DMS 273 (cell line): ENCODE data around the gene TBX15.

Experiments used
- DNase-seq: peaks from one replicate; lab custom pipeline; 2025; ENCODE audit not compliant: unreplicated experiment; lab: John Stamatoyannopoulos, UW

Gene TBX15

GRCh38 chr1:118899340-118899739, 88.8 kb downstream of the TBX15 start:
- DNase-seq: no peak

GRCh38 chr1:118898712-118899111, 89.4 kb downstream of the TBX15 start:
- DNase-seq: no peak

- DNase-seq: no peak
These were observed 91.7 kb downstream of the TBX15 start for GRCh38 chr1:118896416-118896815.

GRCh38 chr1:118894836-118895235, 93.3 kb downstream of the TBX15 start:
- DNase-seq: no peak

- DNase-seq: peak; percentile 28
These were observed 97.2 kb downstream of the TBX15 start for GRCh38 chr1:118890851-118891384.

GRCh38 chr1:118884946-118885345, 103.2 kb downstream of the TBX15 start:
- DNase-seq: no peak

- no peak for DNase-seq
These were observed 106.4 kb downstream of the TBX15 start for GRCh38 chr1:118881751-118882150.

GRCh38 chr1:118878661-118879060, 109.5 kb downstream of the TBX15 start:
- DNase-seq: no peak

- no peak for DNase-seq
These were observed 110.3 kb downstream of the TBX15 start for GRCh38 chr1:118877668-118878396.

- DNase-seq: peak; percentile 32
These were observed 116.5 kb downstream of the TBX15 start for GRCh38 chr1:118871582-118872171.

GRCh38 chr1:118868387-118868786, 119.8 kb downstream of the TBX15 start:
- DNase-seq: no peak

- no peak for DNase-seq
These were observed 121.8 kb downstream of the TBX15 start for GRCh38 chr1:118866330-118866729.

- no peak for DNase-seq
These were observed 124.5 kb downstream of the TBX15 start for GRCh38 chr1:118863688-118864087.

GRCh38 chr1:118862755-118863154, 125.4 kb downstream of the TBX15 start:
- DNase-seq: no peak

- DNase-seq: no peak
These were observed 126.9 kb downstream of the TBX15 start for GRCh38 chr1:118861216-118861615.

GRCh38 chr1:118859999-118860398, 128.1 kb downstream of the TBX15 start:
- no peak for DNase-seq

- no peak for DNase-seq
These were observed 141.7 kb downstream of the TBX15 start for GRCh38 chr1:118846443-118846842.

- peak; percentile 67 for DNase-seq
These were observed 145.5 kb downstream of the TBX15 start for GRCh38 chr1:118842452-118843201.

- DNase-seq: no peak
These were observed 146.6 kb downstream of the TBX15 start for GRCh38 chr1:118841521-118841920.
